Hippocampal formation (tissue), 2 donors: ENCODE measurements around the gene POMC.
"Not testable (repeated sequence)": the region's sequence is repeated elsewhere in the genome, so short reads cannot be mapped to it uniquely, and the experiment has no call there.

Experiments
- DNase-seq, 2 donors: peaks; one replicate each; lab custom pipeline; 2025; lab: John Stamatoyannopoulos, UW

Gene POMC

GRCh38 chr2:25132693-25133092 lies 35.7 kb downstream of the POMC start:
- no peak for DNase-seq

- no peak for DNase-seq
These were observed 36.1 kb downstream of the POMC start for GRCh38 chr2:25132299-25132635.

GRCh38 chr2:25131567-25132298 lies 36.6 kb downstream of the POMC start:
- DNase-seq, result no peak

GRCh38 chr2:25131253-25131566 lies 37.2 kb downstream of the POMC start:
- DNase-seq, result no peak

- DNase-seq, result no peak
These were observed 38.4 kb downstream of the POMC start for GRCh38 chr2:25129901-25130520.

GRCh38 chr2:25127646-25128045 lies 40.7 kb downstream of the POMC start:
- no peak for DNase-seq

- DNase-seq, result not testable (repeated sequence)
These were observed 41.3 kb downstream of the POMC start for GRCh38 chr2:25127071-25127470.

GRCh38 chr2:25125976-25126375 lies 42.4 kb downstream of the POMC start:
- DNase-seq, result no peak

GRCh38 chr2:25125189-25125588 lies 43.2 kb downstream of the POMC start:
- DNase-seq, result no peak

- no peak for DNase-seq
These were observed 44.7 kb downstream of the POMC start for GRCh38 chr2:25123682-25124081.

GRCh38 chr2:25122367-25122766 lies 46.0 kb downstream of the POMC start:
- no peak for DNase-seq

- no peak for DNase-seq
These were observed 49.1 kb downstream of the POMC start for GRCh38 chr2:25119263-25119662.

GRCh38 chr2:25116956-25117355 lies 51.4 kb downstream of the POMC start:
- DNase-seq, result no peak

GRCh38 chr2:25115902-25116301 lies 52.5 kb downstream of the POMC start:
- no peak for DNase-seq

- no peak for DNase-seq
These were observed 53.0 kb downstream of the POMC start for GRCh38 chr2:25115249-25115883.

GRCh38 chr2:25112113-25112512 lies 56.3 kb downstream of the POMC start:
- no peak for DNase-seq
